Inferior parietal cortex (tissue), 1 donor: ENCODE results near the gene NUS1.
"Not testable (repeated sequence)": the region's sequence is repeated elsewhere in the genome, so short reads cannot be mapped to it uniquely, and the experiment has no call there.

Source experiments
- DNase-seq: peaks from one replicate; pipeline ENCODE4 v3.0.0-alpha.2; 2016; ENCODE audit errors: extremely low spot score

The NUS1 gene

DNA sequence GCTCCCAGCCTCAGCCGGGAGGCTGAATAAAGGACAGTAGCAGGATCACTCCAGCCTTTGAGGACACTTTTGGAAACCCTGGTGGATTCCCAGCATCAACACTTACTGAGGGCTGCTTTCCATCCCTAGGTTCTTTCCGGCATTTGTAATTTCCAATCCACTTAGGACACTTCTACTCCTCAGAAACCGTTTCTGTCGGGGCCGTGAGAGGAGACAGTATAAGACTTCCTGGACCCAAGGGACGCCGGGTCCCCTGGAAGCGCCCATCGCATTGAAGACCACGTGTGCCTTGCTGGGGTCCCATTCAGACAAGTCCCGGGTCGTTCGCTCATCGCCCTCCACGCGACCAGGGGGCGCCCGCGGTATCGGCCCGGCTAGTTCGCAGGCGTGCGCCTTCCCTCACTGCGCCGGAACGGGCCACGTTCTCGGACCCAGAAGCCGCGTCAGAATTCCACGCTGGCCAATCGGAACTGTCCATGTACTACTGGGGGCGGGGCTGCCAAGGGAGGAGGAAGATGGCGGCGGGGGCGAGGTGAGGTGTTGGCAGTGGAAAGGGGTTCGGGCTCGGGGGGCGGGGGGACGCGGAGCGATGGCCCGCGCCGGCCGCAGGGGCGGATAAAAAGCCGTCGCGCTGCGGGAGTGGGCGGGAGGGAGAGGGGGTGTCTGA is at the start of gene NUS1:
NUS1 (plus strand) TSS at position 479 of the 667 bp plus-strand sequence. CDS start 202 bp downstream, outside the sequence.
- DNase-seq = peak; percentile 97

DNA sequence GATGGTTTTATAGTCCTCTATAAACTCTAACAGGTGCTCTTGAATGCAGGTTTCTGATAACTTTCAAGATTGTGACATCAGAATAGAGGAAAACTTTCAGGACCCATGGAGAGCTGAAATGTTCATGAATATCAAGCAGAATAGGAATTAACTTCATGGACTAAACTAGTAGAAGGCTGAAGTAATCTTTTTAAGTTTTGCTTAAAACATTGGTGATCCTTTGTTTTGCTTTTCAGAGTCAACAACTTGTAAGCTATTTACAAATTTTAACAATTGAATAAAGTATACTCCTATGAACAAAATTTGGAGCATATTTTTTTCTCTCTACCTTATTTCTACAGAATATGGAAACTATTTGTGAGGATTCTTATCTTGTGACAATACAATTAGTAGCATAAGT is 47.7 kb upstream of the NUS1 start:
- DNase-seq = no peak

GRCh38 chr6:117629119-117629660 is 46.1 kb upstream of the NUS1 start:
- no peak for DNase-seq

- no peak for DNase-seq
Observed at GRCh38 chr6:117637770-117638169, 37.5 kb upstream of the NUS1 start.

DNA sequence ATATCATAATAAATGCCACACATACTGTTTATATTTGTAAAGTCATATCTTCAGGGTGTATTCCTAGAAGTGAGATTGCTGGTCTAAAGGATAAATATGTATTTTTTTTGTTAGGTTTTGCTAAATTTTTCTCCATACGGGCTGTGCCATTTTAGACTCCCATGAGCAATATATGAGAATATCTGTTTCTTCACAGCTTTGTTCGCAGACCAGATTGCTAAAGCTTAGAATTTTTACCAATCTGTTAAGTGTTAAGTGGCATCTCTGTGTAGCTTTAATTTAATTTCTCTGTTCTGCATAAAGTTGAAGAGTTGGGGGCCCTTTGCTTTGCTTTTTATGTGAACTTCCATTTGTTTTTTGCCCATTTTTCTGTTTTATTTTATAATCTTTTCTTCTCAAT is 32.3 kb upstream of the NUS1 start:
- DNase-seq = no peak

DNA sequence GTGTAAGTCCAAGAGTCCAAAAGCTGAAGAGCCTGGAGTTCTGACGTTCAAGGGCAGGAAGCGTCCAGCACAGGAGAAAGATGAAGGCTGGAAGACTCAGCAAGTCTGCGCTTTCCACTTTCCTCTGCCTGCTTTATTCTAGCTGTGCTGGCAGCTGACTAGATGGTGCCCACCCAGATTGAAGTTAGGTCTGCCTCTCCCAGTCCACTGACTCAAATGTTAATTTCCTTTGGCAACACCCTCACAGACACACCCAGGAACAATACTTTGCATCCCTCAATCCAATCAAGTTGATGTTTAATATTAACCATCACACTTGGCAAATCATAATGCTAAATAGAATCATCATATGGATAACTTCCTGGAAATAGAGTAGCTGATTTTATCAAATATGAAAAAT is 23.3 kb upstream of the NUS1 start:
- DNase-seq = not testable (repeated sequence)

DNA sequence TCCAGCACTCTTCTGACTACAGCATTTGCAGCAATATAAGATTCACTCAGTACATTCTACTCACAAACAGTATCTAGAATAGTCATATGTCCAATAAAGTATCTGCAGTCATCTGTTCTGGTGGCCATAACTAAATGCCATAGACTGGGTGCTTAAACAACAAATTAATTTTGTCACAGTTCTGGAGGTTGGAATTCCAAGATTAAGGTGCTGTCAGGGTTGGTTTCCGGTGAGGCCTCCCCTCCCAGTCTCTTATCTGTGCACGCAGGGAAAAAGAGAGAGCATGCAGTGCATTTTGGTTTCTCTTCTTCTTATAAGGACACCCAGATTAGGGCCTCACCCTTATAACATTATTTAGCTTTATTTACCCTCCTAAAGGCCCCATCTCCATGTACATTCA is 21.3 kb upstream of the NUS1 start:
- DNase-seq = no peak

DNA sequence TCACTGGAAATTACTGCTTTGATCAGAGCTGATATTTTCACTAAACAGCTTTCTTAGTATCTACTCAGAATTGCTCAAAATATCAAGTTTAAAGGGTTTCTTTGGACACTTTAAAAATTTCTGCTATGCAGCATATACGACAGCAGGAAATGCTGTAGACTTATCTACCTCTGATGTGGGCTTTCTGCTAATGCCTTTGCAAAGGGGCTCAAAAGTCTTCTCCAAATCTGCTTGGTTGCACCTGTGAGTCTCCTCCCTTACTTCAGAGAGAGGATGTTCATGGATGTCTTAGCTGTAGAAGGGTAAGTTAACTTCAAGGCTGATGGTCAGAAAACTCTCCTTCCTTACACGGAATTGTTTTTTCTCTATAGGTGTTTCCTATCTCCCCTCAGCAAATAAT is 19.9 kb upstream of the NUS1 start:
- no peak for DNase-seq

DNA sequence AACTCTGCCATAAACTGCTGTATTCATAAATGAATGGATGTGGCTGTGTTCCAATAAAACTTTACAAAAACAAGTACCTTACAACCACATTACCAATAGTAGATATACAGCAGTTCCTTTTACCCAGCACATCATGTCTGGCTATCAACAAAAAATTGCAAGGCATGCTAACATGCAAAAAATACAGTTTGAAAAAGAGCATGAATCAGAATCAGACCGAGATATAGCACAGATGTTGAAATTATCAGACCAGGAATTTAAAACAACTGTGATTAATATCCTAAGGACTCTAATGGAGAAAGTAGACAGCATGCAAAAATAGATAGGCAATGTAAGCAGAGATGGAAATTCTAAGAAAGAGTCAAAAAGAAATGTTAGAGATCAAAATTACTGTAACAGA is 8.4 kb upstream of the NUS1 start:
- DNase-seq = no peak

DNA sequence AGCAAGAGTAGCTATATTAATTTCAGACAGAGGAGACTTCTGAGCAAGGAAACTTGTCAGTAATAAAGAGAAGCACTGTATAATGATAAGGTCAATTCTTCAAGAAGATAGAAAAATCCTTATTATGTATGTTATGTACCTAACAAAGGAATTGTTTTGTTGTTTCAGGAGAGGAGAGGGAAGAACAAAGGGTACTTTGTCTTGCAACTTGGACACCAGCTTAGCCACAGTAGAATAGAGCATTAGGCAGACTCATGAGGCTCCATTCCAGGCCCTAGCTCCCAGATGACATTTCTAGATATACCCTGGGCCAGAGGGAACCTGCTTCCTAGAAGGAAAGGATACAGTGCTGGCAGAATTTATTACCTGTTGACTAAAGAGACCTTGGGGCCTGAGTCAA is 6.5 kb upstream of the NUS1 start:
- no peak for DNase-seq

- DNase-seq = no peak
Observed at GRCh38 chr6:117674503-117674902, 766 bp upstream of the NUS1 start.

DNA sequence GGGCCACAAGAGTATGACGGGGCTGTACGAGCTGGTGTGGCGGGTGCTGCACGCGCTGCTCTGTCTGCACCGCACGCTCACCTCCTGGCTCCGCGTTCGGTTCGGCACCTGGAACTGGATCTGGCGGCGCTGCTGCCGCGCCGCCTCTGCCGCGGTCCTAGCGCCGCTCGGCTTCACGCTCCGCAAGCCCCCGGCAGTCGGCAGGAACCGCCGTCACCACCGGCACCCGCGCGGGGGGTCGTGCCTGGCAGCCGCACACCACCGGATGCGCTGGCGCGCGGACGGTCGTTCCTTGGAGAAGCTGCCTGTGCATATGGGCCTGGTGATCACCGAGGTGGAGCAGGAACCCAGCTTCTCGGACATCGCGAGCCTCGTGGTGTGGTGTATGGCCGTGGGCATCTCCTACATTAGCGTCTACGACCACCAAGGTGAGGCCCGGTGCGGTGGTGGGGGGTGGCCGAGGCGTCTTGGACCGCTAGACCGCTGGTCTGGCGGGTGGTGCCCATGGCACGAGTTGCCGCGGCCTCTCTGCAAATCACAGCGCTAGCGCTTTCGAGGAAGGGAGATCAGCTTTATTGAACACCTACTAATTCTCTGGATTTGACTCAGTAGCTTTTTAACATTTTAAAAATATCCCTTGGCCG is 511 bp downstream of the NUS1 start:
- not testable (repeated sequence) for DNase-seq

GRCh38 chr6:117676577-117677218 is 1.4 kb downstream of the NUS1 start:
- DNase-seq = no peak

DNA sequence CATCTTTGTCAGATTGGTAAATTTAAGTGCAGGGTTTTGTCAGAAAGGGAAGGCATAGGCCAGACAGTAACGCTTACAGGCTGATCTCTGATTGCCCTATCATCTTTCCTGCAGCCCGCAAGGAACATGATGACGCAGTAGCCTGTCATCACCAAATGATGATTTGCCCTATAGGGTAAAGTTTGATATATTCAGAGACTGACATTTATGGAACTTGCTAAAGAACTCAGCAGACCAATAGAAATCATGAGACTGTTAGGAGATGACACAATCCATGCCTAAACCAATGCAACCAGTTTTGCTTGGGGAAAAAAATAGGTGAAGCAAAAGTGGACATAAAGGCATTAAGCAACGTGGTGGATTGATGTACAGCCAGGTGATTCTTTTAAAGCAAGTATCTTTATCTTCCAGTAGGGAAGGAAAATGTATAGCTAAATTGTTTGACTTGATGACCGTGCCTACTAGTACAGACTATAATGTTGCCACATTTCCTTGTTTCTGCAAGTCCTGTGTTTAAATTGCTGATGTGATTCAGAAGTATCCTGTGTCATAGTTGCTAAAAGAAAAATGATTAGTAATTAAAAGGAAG is 2.4 kb downstream of the NUS1 start:
- no peak for DNase-seq

DNA sequence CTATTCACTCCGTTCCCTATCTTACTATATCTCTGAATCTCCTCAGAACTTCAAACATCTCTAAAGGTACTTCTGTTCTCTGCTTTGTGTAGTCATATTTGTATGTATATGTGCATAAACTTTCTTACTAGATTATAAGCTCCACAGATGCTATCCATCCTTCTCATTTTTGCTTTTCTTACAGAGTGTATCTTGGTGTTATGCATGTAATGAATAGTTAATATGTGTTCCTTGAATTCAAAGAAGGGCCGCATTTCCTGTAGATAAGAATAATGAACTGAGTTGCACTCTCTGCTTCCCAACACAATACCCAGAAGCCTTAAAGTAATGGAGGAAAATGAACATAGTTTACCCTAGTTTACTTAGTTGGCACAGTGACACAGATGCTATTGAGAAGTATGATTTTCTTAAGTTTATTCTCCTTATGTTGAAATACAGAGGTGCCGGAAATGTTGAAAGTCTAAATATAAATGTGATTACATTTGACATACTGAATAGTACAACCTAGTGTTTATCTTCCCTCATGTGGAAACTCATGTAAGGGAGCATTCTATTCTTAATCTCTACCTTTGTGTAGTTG is 6.0 kb downstream of the NUS1 start:
- DNase-seq = no peak

DNA sequence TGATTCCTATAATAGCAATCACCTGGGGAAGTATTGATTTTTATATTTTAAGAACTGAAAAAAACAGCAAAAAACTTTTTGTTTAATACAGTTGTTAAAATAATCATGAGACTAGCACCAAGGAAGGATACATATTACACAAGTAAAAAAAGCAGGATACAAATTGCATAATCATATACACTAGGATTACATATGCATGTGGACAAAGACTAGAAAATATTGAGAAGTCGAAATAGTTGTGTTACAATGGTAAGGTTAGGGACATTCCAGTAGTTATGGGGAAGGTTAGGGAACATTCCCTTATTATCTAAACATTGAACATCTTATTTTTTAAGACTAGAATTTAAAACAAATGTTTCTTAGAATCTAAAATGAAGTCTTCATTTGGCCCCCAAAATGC is 9.5 kb downstream of the NUS1 start:
- no peak for DNase-seq

- DNase-seq = no peak
Observed at GRCh38 chr6:117685359-117685758, 10.1 kb downstream of the NUS1 start.

DNA sequence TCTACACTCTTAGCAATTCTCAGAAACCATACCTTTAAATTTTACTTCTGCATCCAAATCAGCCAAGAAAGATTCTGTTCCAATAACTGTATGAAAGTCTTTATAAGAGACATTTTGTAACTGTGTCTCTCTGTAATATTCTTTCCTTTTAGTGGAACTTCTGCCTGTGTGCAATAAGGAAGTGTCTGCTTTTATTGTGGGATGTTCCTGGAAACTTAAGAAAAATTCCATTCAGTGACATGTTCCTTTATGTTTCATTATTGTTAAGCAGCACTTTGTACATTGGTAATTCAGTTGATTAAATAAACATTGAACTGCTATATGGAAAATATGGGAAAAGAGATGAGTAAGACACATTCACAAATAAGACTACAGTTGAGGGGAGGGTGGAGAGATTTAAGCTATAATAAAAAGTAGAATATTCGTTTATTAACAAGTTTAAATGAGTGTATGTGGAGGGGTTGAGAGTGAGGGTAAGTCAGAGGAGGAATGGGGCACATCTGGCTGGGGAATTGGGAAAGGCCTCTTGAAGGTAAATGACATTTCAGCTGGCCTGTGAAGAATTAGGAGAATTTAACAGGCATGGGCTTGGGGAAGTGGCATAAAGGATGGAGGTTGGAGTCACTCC is 11.9 kb downstream of the NUS1 start:
- no peak for DNase-seq

DNA sequence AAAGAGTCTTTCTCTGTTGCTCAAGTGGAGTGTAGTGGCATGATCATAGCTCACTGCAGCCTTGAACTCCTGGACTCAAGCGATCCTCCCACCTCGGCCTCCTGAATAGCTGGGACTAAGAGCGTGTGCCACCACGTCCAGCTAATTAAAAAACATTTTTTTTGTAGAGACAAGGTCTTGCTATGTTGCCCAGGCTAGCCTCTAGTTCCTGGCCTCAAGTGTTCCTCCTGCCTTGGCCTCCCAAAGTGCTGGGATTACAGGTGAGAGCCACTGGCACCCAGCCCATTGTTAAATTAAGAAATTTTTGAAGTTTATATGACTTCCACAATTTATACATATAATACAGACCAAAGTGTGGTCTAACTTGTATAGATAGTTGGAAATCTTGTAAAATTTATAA is 14.3 kb downstream of the NUS1 start:
- DNase-seq = not testable (repeated sequence)

GRCh38 chr6:117706504-117706903 is 31.2 kb downstream of the NUS1 start:
- DNase-seq = no peak

GRCh38 chr6:117706936-117707509 is 31.8 kb downstream of the NUS1 start:
- not testable (repeated sequence) for DNase-seq
